ENCODE data around the gene PTPRQ. TPM values are rescaled to one million over a fixed set of nuclear protein-coding genes. Genes with fewer than 3 reads are reported as not detected.
"Not testable (repeated sequence)": the region's sequence is repeated elsewhere in the genome, so short reads cannot be mapped to it uniquely, and the experiment has no call there.

PTPRQ gene
- polyA plus RNA-seq, 4 donors, result 15.0 to 32.7 (median 23.0) TPM

DNA sequence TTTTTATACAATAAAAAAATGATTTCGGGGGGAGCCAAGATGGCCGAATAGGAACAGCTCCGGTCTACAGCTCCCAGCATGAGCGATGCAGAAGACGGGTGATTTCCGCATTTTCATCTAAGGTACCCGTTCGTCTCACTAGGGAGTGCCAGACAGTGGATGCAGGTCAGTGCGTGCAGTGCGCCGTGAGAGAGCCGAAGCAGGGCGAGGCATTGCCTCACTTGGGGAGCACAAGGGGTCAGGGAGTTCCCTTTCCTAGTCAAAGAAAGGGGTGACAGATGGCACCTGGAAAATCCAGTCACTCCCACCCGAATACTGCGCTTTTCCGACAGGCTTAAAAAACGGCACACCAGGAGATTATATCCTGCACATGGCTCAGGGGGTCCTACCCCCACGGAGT lies 17.8 kb downstream of the PTPRQ start:
- not testable (repeated sequence) for DNase-seq (ENCODE audit: low read depth in 4 of 4, low spot score in 2 of 4)

GRCh38 chr12:80469681-80470080 lies 25.6 kb downstream of the PTPRQ start:
- DNase-seq (ENCODE audit: low read depth in 4 of 4, low spot score in 2 of 4), result no peak

DNA sequence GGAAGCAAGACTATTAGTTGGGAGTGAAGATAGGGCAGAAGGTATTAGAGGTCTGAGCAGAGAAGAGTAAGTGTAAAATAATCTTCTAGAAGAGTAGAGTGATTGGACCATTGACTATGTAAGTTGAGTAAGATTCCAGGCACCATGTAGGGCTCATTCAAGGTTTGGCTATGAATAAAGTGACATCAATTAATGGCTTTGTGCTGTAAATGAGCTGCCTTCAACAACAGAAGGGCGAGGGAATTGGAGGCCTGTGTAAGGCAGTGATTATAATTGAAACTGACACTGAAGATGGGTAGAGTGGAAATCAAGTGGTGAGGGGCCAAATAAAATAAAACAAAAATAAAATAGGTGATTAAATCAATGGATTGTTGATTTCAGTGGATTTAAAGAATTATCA lies 26.4 kb downstream of the PTPRQ start:
- DNase-seq (ENCODE audit: low read depth in 4 of 4, low spot score in 2 of 4), result no peak

DNA sequence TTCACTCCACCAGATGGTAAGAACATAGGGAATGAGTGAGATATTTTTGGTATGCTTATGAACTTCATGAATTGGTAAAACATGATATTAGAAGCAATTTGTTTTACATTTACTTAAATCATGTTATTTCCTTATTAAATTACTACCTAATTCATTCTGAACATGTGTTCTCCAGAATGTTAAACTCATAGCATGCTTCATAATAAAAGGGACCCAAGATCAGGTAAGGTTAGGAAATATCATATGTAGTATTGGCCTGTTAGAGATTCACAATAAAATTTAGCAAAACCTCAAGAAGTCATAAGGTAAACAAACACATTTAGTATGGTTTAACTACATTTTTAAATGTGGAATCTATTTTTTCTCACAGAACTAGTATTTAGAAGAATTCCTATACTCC lies 28.2 kb downstream of the PTPRQ start:
- DNase-seq (ENCODE audit: low read depth in 4 of 4, low spot score in 2 of 4), result no peak

DNA sequence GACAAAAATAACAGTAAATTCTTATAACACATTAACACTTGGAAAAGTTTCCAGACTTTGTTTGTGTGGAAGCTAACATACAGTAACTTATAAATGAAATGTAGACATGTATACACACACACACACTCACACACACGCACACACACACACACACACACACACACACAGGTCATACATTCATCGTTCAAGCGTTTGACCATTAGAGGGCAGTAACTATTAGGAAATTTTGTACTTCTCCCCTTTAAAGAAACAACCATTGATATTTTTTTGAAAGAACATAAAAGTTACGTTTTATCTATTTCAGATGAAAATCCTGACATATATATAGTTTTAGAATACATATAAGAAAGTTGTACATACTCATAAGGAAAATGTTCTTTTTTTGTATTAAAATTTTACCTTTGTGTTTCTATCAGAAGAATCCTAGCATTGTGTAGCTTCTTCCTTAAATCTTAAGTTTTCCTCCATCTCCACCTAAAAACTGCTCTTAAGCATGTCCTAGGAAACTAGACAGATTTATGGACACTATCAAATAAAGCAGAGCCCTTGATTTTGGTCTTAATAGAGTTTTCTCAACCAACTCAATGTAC lies 29.0 kb downstream of the PTPRQ start:
- DNase-seq (ENCODE audit: low read depth in 4 of 4, low spot score in 2 of 4), result peak in 3 of 4 donors; percentile 18 to 36 (median 24)

DNA sequence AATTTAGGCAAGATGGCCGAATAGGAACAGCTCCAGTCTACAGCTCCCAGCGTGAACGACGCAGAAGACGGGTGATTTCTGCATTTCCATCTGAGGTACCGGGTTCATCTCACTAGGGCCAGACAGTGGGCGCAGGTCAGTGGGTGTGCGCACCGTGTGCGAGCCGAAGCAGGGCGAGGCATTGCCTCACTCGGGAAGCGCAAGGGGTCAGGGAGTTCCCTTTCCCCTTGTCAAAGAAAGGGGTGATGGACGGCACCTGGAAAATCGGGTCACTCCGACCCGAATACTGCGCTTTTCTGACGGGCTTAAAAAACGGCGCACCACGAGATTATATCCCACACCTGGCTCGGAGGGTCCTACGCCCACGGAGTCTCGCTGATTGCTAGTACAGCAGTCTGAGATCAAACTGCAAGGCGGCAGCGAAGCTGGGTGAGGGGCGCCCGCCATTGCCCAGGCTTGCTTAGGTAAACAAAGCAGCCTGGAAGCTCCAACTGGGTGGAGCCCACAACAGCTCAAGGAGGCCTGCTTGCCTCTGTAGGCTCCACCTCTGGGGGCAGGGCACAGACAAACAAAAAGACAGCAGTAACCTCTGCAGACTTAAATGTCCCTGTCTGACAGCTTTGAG lies 33.6 kb downstream of the PTPRQ start:
- not testable (repeated sequence) for DNase-seq (ENCODE audit: low read depth in 4 of 4, low spot score in 2 of 4)

- DNase-seq (ENCODE audit: low read depth in 4 of 4, low spot score in 2 of 4), result no peak
These were observed 40.7 kb downstream of the PTPRQ start for GRCh38 chr12:80484746-80485145.

DNA sequence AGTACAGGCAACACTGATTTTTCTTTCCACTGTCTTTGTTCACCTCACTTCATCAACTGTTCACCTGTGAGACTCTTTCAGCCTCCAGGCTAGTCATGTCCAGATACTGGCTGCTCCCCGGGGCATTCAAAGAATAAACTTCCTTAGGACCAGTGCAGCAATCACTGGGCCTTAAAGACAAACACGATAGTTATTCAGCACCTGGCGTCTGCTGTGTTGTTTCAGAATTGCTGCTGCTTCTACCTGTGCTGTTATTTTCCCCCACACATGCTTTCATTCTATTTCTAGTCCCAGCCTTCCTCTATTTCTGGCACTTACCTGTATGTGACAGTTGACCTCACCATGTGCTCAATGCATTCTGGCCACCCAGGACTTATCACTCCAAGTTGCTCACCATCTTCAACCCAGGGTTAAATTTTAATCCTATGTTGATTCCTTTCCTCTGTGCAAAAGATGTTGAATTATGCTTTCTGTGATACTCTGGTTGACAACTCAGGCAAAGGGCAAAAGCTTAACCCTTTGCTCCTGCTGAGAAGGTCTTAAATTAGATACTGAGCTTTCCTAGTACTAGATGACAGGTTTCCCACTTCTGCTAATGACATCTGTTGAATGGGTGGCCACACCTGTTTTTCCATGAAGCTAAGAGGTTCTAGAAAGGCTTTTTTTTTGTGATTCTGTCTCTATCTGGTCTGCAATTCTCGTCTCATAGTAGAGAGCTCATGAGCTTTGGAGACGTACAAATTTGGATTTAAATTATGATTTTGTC lies 41.4 kb downstream of the PTPRQ start:
- DNase-seq (ENCODE audit: low read depth in 4 of 4, low spot score in 2 of 4), result no peak

GRCh38 chr12:80490329-80490728 lies 46.3 kb downstream of the PTPRQ start:
- DNase-seq (ENCODE audit: low read depth in 4 of 4, low spot score in 2 of 4), result no peak

GRCh38 chr12:80491166-80491565 lies 47.1 kb downstream of the PTPRQ start:
- DNase-seq (ENCODE audit: low read depth in 4 of 4, low spot score in 2 of 4), result no peak

GRCh38 chr12:80493466-80493865 lies 49.4 kb downstream of the PTPRQ start:
- DNase-seq (ENCODE audit: low read depth in 4 of 4, low spot score in 2 of 4), result no peak

GRCh38 chr12:80494836-80495235 lies 50.8 kb downstream of the PTPRQ start:
- DNase-seq (ENCODE audit: low read depth in 4 of 4, low spot score in 2 of 4), result no peak

- no peak for DNase-seq (ENCODE audit: low read depth in 4 of 4, low spot score in 2 of 4)
These were observed 54.2 kb downstream of the PTPRQ start for GRCh38 chr12:80498059-80498728.

- DNase-seq (ENCODE audit: low read depth in 4 of 4, low spot score in 2 of 4), result no peak
These were observed 60.5 kb downstream of the PTPRQ start for GRCh38 chr12:80504389-80505163.

- peak in 1 of 4 donors; percentile 13 for DNase-seq (ENCODE audit: low read depth in 4 of 4, low spot score in 2 of 4)
These were observed 65.9 kb downstream of the PTPRQ start for GRCh38 chr12:80509781-80510556.

- DNase-seq (ENCODE audit: low read depth in 4 of 4, low spot score in 2 of 4), result no peak
These were observed 68.7 kb downstream of the PTPRQ start for GRCh38 chr12:80512781-80513180.

- no peak for DNase-seq (ENCODE audit: low read depth in 4 of 4, low spot score in 2 of 4)
These were observed 69.2 kb downstream of the PTPRQ start for GRCh38 chr12:80513211-80513610.

GRCh38 chr12:80517655-80518054 lies 73.6 kb downstream of the PTPRQ start:
- DNase-seq (ENCODE audit: low read depth in 4 of 4, low spot score in 2 of 4), result no peak

- no peak for DNase-seq (ENCODE audit: low read depth in 4 of 4, low spot score in 2 of 4)
These were observed 87.6 kb downstream of the PTPRQ start for GRCh38 chr12:80531646-80532045.

- no peak for DNase-seq (ENCODE audit: low read depth in 4 of 4, low spot score in 2 of 4)
These were observed 95.0 kb downstream of the PTPRQ start for GRCh38 chr12:80539029-80539428.
